AML-193 (cell line): ENCODE measurements around the gene ZNF496.

ENCODE experiments used
- DNase-seq, 2 experiments: peaks; one replicate each; lab custom pipeline; 2025; lab: John Stamatoyannopoulos, UW

The ZNF496 gene

GRCh38 chr1:247328311-247328710, 3.4 kb downstream of the ZNF496 start:
- DNase-seq: no peak

- DNase-seq: no peak
Measured at GRCh38 chr1:247326411-247327130, 5.1 kb downstream of the ZNF496 start.

GRCh38 chr1:247324923-247325322, 6.7 kb downstream of the ZNF496 start:
- DNase-seq: no peak

- DNase-seq: no peak
Measured at GRCh38 chr1:247324204-247324787, 7.4 kb downstream of the ZNF496 start.

- DNase-seq: no peak
Measured at GRCh38 chr1:247322849-247323586, 8.6 kb downstream of the ZNF496 start.

- no peak for DNase-seq
Measured at GRCh38 chr1:247322442-247322841, 9.2 kb downstream of the ZNF496 start.

- no peak for DNase-seq
Measured at GRCh38 chr1:247317702-247318101, 14.0 kb downstream of the ZNF496 start.

GRCh38 chr1:247316590-247317197, 15.0 kb downstream of the ZNF496 start:
- DNase-seq: no peak

- peak in 1 of 2 experiments; percentile 5 for DNase-seq
Measured at GRCh38 chr1:247304031-247304430, 27.6 kb downstream of the ZNF496 start.

GRCh38 chr1:247303216-247303615, 28.5 kb downstream of the ZNF496 start:
- DNase-seq: no peak

- no peak for DNase-seq
Measured at GRCh38 chr1:247301176-247301540, 30.5 kb downstream of the ZNF496 start.

GRCh38 chr1:247300491-247301175, 31.0 kb downstream of the ZNF496 start:
- no peak for DNase-seq

- no peak for DNase-seq
Measured at GRCh38 chr1:247299723-247300381, 31.8 kb downstream of the ZNF496 start.

GRCh38 chr1:247298701-247299100, 33.0 kb downstream of the ZNF496 start:
- no peak for DNase-seq

GRCh38 chr1:247298124-247298481, 33.6 kb downstream of the ZNF496 start:
- DNase-seq: no peak

- DNase-seq: no peak
Measured at GRCh38 chr1:247297263-247298123, 34.2 kb downstream of the ZNF496 start.

- DNase-seq: no peak
Measured at GRCh38 chr1:247296599-247297180, 35.0 kb downstream of the ZNF496 start.

GRCh38 chr1:247295746-247296145, 35.9 kb downstream of the ZNF496 start:
- no peak for DNase-seq

- no peak for DNase-seq
Measured at GRCh38 chr1:247295274-247295684, 36.4 kb downstream of the ZNF496 start.

- DNase-seq: no peak
Measured at GRCh38 chr1:247294282-247294681, 37.4 kb downstream of the ZNF496 start.
